Hematopoietic multipotent progenitor cell treated with erythropoietin and hydrocortisone succinate and interleukin-3 and kit ligand, for 15 days (in vitro differentiated cells): ENCODE results near the gene XPNPEP2.

Experiments used
- DNase-seq: peaks from one replicate; pipeline ENCODE4 v3.0.0-alpha.2; 2015; ENCODE audit warnings: low spot score

The XPNPEP2 gene

GRCh38 chrX:129800186-129800585 is 61.4 kb downstream of the XPNPEP2 start:
- DNase-seq = no peak

- DNase-seq = no peak
Measured at GRCh38 chrX:129802863-129803262, 64.1 kb downstream of the XPNPEP2 start.

GRCh38 chrX:129804806-129805205 is 66.0 kb downstream of the XPNPEP2 start:
- no peak for DNase-seq

GRCh38 chrX:129808158-129808828 is 69.5 kb downstream of the XPNPEP2 start:
- DNase-seq = no peak

GRCh38 chrX:129808829-129809796 is 70.3 kb downstream of the XPNPEP2 start:
- DNase-seq = no peak

- no peak for DNase-seq
Measured at GRCh38 chrX:129813662-129814368, 75.0 kb downstream of the XPNPEP2 start.

- DNase-seq = no peak
Measured at GRCh38 chrX:129818123-129818522, 79.3 kb downstream of the XPNPEP2 start.
